Measurements from ENCODE around the gene LCA5. TPM values are rescaled to one million over a fixed set of nuclear protein-coding genes. Genes with fewer than 3 reads are reported as not detected.
A peak's percentile ranks its signal among the peaks of the same experiment; 100 is the strongest.

Gene LCA5
- total RNA-seq, 1 experiment from 2014 or later: 10.9 TPM

DNA sequence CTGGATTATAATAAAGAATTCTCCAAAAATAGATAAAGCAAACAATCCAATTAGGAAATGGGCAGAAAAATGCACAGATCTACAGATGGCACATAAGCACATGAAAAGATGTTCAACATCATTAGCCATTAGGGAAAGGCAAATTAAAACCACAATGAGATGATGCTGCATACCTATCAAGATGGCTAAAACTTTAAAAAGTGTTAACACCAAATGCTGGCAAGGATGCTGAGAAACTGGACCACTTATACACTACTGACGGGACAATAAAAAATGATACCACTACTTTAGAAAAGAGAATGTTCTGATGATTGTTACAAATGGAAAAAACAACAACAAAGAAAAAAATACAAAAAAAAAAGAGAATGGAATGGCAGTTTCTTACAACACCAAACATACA lies 26.5 kb downstream of the LCA5 start:
- BruUV-seq (replicated peaks): no TSS peak
- intact Hi-C loops (cut with micrococcal nuclease; ENCODE audit: unreplicated experiment): no loop called here
- POLR2A ChIA-PET: no interaction called here
- no peaks in the 10 kb centered on the region for H3K4me1 Mint-ChIP-seq (ENCODE audit: low read depth, unreplicated experiment)
- Histone ChIP-seq H3K27me3 (replicated peaks; ENCODE audit: control insufficient read depth, insufficient read depth, low read length) (no peaks in the 10 kb centered on the region), H3K36me3 (ENCODE audit: control insufficient read depth, insufficient read depth, low read length) (no peaks in the 10 kb centered on the region), H3K9me3 (0 out of 2 replicates have a peak, but pooled peaks cover 4% of the 10 kb centered on the region), H3K4me1 (no peaks in the 10 kb centered on the region; the same call in 1 of the 2 replicates), H3K4me3 (ENCODE audit: low read depth, low read length) (no peak overlapping the region)
- peaks cover 18% of the 10 kb centered on the region for H3K36me3 Mint-ChIP-seq (ENCODE audit: insufficient read depth, unreplicated experiment)
- CTCF ChIA-PET: no interaction called here
- H3K4me3 Mint-ChIP-seq (ENCODE audit: unreplicated experiment): no peak overlapping the region
- H3K9me3 Mint-ChIP-seq (ENCODE audit: unreplicated experiment): no peaks in the 10 kb centered on the region
- no peaks in the 10 kb centered on the region for H3K27me3 Mint-ChIP-seq (ENCODE audit: insufficient read depth, unreplicated experiment)
- H3K27ac Mint-ChIP-seq (ENCODE audit: unreplicated experiment): no peak overlapping the region
- TF ChIP-seq, protein P1, sequence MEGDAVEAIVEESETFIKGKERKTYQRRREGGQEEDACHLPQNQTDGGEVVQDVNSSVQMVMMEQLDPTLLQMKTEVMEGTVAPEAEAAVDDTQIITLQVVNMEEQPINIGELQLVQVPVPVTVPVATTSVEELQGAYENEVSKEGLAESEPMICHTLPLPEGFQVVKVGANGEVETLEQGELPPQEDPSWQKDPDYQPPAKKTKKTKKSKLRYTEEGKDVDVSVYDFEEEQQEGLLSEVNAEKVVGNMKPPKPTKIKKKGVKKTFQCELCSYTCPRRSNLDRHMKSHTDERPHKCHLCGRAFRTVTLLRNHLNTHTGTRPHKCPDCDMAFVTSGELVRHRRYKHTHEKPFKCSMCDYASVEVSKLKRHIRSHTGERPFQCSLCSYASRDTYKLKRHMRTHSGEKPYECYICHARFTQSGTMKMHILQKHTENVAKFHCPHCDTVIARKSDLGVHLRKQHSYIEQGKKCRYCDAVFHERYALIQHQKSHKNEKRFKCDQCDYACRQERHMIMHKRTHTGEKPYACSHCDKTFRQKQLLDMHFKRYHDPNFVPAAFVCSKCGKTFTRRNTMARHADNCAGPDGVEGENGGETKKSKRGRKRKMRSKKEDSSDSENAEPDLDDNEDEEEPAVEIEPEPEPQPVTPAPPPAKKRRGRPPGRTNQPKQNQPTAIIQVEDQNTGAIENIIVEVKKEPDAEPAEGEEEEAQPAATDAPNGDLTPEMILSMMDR (IDR thresholded peaks at IDR 0.05; ENCODE audit: insufficient read depth in 1 of 2, low read depth in 1 of 2, low read length in 1 of 2, severe bottlenecking in 1 of 2, unreplicated experiment in 1 of 2): no peak
- no peak for DNase-seq

DNA sequence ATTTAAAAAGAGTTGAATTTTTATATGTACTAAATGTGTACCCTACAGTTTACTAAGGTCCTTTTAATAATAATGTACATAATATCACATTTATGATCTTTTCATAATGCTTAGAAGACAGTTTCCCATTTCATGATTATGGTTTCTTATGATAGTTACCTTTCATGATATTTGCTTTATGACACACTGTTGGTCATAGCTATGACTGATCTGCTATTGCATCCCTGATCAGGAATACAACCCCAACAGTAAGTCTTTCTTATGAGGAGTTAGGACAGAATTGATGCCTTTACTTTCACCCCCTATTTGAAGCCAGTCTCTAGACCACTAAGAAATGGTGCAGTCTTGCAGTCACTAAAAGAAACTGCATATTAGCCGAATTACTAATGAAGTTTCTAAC lies 31.0 kb downstream of the LCA5 start:
- Histone ChIP-seq H3K4me1 (peaks cover 7% of the 10 kb centered on the region; the same call in 1 of the 2 replicates), H3K27me3 (replicated peaks; ENCODE audit: control insufficient read depth, insufficient read depth, low read length) (no peaks in the 10 kb centered on the region), H3K4me3 (ENCODE audit: low read depth, low read length) (no peak overlapping the region), H3K36me3 (ENCODE audit: control insufficient read depth, insufficient read depth, low read length) (no peaks in the 10 kb centered on the region), H3K9me3 (0 out of 2 replicates have a peak, but pooled peaks cover 4% of the 10 kb centered on the region)
- no peak overlapping the region for H3K27ac Mint-ChIP-seq (ENCODE audit: unreplicated experiment)
- no peak for DNase-seq
- no peaks in the 10 kb centered on the region for H3K4me1 Mint-ChIP-seq (ENCODE audit: low read depth, unreplicated experiment)
- intact Hi-C loops (cut with micrococcal nuclease; ENCODE audit: unreplicated experiment): no loop called here
- POLR2A ChIA-PET: no interaction called here
- BruUV-seq (replicated peaks): no TSS peak
- H3K36me3 Mint-ChIP-seq (ENCODE audit: insufficient read depth, unreplicated experiment): peaks cover 13% of the 10 kb centered on the region
- TF ChIP-seq, protein P1 (IDR thresholded peaks at IDR 0.05; ENCODE audit: insufficient read depth in 1 of 2, low read depth in 1 of 2, low read length in 1 of 2, severe bottlenecking in 1 of 2, unreplicated experiment in 1 of 2): no peak
- H3K27me3 Mint-ChIP-seq (ENCODE audit: insufficient read depth, unreplicated experiment): no peaks in the 10 kb centered on the region
- H3K9me3 Mint-ChIP-seq (ENCODE audit: unreplicated experiment): no peaks in the 10 kb centered on the region
- CTCF ChIA-PET: no interaction called here
- H3K4me3 Mint-ChIP-seq (ENCODE audit: unreplicated experiment): no peak overlapping the region

DNA sequence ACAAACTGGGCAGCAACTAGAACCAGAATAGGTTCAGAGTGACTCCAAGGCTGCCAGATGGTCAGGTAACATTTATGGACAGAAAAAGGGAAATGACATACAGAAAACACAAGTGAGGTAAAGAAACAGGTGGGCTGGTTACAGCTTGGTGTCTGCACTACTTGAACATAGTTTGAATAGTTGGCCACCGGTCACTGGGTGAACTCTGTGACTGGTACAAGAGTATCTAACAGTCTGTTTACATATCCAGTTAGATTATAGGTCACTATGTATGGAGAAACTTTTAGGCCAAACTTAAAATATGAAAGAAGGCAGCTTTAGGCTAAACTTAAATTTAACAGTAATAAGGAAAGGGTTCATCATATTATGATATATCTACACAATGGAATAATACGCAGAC lies 32.9 kb downstream of the LCA5 start:
- POLR2A ChIA-PET: no interaction called here
- Mint-ChIP-seq H3K27ac (ENCODE audit: unreplicated experiment) (no peak overlapping the region), H3K4me1 (ENCODE audit: low read depth, unreplicated experiment) (no peaks in the 10 kb centered on the region)

More for the DNA sequence above, 32.9 kb downstream of the LCA5 start:
- Mint-ChIP-seq H3K9me3 (ENCODE audit: unreplicated experiment) (no peaks in the 10 kb centered on the region), H3K27me3 (ENCODE audit: insufficient read depth, unreplicated experiment) (no peaks in the 10 kb centered on the region), H3K36me3 (ENCODE audit: insufficient read depth, unreplicated experiment) (no peaks in the 10 kb centered on the region), H3K4me3 (ENCODE audit: unreplicated experiment) (no peak overlapping the region)
- BruUV-seq (replicated peaks): no TSS peak
- TF ChIP-seq, protein P1 (IDR thresholded peaks at IDR 0.05; ENCODE audit: insufficient read depth in 1 of 2, low read depth in 1 of 2, low read length in 1 of 2, severe bottlenecking in 1 of 2, unreplicated experiment in 1 of 2): no peak
- CTCF ChIA-PET: no interaction called here
- DNase-seq: peak in 1 of 2 experiments; percentile 45
- H3K4me1 ChIP-seq: peaks cover 7% of the 10 kb centered on the region; the same call in 1 of the 2 replicates
- intact Hi-C loops (cut with micrococcal nuclease; ENCODE audit: unreplicated experiment): no loop called here
- H3K27me3 ChIP-seq (replicated peaks; ENCODE audit: control insufficient read depth, insufficient read depth, low read length): no peaks in the 10 kb centered on the region
- no peak overlapping the region for H3K4me3 ChIP-seq (ENCODE audit: low read depth, low read length)
- H3K36me3 ChIP-seq (ENCODE audit: control insufficient read depth, insufficient read depth, low read length): no peaks in the 10 kb centered on the region
- 0 out of 2 replicates have a peak, but pooled peaks cover 4% of the 10 kb centered on the region for H3K9me3 ChIP-seq
